Stimulated activated CD4-positive, alpha-beta T cell treated with anti-CD3 and anti-CD28 coated beads, Interleukin-4, amount 100 ng/mL, for 4 hours (primary cell): ENCODE results near the gene AKAP1.
A peak's percentile ranks its signal among the peaks of the same experiment; 100 is the strongest.

Experiments
- DNase-seq, 2 experiments: peaks; one replicate each; pipeline ENCODE4 v3.0.0-alpha.2; 2020

The AKAP1 gene, protein sequence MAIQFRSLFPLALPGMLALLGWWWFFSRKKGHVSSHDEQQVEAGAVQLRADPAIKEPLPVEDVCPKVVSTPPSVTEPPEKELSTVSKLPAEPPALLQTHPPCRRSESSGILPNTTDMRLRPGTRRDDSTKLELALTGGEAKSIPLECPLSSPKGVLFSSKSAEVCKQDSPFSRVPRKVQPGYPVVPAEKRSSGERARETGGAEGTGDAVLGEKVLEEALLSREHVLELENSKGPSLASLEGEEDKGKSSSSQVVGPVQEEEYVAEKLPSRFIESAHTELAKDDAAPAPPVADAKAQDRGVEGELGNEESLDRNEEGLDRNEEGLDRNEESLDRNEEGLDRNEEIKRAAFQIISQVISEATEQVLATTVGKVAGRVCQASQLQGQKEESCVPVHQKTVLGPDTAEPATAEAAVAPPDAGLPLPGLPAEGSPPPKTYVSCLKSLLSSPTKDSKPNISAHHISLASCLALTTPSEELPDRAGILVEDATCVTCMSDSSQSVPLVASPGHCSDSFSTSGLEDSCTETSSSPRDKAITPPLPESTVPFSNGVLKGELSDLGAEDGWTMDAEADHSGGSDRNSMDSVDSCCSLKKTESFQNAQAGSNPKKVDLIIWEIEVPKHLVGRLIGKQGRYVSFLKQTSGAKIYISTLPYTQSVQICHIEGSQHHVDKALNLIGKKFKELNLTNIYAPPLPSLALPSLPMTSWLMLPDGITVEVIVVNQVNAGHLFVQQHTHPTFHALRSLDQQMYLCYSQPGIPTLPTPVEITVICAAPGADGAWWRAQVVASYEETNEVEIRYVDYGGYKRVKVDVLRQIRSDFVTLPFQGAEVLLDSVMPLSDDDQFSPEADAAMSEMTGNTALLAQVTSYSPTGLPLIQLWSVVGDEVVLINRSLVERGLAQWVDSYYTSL

DNA sequence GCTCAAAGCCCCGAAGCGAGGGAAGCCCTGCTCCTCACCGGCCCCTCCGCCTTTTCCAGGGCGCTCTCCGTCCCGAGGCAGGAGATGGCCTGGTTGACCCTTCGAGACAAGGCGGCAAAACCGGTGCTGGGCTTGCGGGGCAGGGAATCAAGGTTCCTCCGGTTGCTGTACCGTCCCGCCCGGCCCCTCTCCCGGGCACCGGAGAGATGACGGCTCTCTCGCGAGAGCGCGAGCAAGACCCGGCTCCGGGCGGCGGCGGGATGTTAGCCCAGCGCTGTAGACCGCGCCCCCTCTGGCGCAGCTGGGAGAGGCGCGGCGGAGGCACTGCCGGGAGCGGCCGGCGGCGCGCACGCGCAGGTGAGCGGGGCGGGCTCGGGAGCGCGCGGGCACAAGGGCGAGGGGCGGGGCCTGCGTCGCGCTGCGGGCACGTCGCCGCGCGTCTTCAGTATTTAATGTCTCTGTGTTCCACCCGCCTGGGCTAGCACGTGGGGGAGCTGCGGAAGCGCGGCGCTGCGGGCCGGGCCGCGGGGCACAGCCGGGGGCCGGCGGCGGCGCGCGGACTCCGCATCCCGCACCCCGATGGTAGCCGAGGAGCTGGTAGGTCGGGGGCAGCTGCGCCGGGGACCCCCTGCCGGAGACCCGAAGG lies at the start of gene AKAP1:
Gene AKAP1 (plus strand): TSS at position 445 of the 646 bp plus-strand sequence. CDS start 20,219 bp downstream, outside the sequence.
- peak; percentile 93 to 95 for DNase-seq

DNA sequence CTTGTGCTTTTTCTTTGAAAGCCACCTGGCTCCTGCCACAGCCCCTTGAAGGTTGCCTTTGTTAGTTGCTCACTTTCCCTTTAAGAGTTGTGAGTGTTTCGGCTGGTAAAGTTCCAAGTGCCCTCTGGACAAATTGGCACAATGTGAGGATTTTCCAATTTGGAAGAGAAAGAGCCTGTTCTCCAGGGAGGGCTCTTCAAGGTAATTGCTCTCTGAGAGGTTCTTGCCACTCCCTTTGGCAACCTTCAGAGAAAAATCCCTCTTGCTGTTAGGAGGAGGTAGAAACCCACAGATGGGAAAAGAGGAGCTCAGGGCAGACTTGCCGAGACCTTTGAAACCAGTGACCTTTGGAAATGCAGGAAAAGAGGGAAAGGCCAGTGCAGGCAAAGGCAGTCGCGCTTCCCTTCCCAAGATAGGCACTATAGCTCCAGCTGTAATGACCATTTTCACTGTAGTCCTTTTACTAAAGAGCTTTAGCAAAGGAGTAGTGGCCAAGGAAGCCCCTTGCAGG lies 49.0 kb upstream of the AKAP1 start:
- no peak for DNase-seq

DNA sequence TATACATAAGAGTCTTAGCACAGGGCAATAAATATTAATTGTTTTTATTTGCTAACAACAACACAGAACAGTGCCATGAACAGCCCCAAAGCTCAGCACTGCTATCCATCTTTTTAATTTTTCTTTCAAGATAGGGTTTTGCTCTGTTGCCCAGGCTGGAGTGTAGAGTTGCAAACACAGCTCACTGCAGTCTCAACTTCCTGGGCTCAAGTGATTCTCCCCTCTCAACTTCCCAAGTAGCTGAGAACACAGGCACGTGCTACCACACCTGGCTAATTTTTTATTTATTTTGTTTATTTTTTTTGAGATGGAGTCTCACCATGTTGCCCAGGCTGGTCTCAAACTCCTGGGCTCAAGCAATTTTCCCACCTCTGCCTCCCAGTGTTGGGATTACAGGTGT lies 47.6 kb upstream of the AKAP1 start:
- no peak for DNase-seq

DNA sequence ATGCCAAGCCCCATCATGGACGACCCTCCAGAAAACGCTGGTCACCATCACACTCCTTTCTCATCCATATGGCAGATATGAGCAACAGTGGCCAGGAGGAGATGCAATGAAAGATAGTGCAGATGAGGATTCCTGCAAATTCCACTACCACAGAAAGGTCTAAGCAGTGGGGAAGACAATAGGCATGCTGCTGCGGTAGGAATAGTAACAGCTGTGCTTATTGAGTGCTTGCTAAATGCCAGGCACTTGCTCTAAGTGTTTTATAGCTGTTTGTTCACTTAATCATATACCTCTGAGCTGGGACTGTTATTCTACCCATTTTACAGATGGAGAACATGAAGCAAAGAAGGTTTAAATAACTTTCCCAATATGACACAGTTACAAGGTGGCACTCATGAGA lies 46.6 kb upstream of the AKAP1 start:
- no peak for DNase-seq

DNA sequence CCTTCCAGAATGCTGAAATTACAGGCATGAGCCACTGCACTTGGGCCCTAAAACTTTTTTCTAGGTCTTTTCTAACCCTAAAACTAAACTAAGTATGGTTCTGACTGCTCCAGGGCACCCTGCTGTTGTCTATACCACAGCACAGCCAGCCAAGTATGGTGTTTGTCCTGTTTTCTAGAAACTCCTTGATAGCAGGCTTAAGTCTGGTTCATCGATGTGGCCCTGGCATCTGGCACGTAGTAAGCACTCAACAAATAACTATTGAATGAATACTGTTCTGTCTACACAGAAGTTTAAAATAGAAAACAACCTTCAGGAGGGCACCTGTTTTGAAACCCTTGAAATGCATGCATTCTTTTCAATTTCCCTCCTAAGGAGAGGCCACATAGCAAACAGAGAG lies 44.5 kb upstream of the AKAP1 start:
- no peak for DNase-seq

DNA sequence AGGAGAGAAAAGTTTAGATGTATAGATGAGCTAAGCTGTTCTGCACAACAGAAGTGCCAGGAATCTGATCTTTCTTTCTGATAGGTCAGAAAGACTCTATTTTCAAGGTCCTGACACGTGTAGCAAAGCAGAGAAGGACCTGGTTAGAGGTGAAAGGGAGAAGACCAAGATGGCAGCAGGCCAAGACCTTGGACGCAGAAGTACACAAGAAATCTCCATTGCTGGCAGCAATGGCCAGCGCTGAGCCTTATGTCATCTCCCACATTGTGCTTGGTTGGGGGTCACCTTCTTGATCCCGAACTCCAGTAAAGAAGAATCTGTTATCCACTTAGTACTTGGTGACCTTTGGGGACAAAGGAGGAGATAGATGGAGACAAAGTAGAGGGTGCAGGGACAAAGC lies 41.8 kb upstream of the AKAP1 start:
- no peak for DNase-seq

DNA sequence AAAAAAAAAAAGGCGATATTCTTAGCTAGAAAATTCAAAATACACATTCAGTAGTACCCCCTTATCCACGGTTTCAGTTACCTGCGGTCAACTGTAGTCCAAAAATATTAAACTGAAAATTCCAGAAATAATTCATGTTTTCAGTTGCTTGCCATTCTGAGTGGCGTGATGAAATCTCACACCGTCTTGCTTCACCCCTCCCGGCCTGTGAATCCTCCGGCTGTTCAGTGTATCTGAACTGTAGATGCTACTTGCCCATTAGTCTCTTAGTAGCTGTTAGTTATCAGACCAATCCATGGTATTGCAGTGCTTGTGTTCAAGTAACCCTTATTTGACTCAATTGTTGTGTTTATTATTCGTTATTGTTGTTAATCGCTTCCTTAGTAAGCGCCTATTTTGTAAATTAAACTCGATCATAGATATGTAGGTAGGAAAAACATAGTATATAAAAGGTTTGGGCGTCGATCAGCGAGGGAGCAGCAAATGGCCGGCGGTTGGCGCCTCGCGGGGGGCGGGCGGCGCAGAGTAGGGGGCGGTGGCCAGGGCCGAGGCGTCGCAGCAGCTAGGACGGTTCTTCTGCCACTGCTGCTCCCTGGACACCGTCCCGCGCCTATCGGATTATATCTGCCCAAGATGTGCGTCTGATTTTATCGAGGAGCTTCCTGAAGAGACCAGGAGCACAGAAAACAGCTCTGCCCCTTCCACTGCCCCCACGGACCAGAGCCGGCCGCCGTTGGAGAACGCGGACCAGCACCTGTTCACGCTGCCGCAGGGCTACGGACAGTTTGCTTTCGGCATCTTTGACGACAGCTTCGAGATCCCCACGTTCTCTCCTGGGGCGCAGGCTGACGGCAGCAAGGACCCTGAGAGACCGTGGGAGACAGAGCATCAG lies 39.8 kb upstream of the AKAP1 start:
- DNase-seq: no peak

DNA sequence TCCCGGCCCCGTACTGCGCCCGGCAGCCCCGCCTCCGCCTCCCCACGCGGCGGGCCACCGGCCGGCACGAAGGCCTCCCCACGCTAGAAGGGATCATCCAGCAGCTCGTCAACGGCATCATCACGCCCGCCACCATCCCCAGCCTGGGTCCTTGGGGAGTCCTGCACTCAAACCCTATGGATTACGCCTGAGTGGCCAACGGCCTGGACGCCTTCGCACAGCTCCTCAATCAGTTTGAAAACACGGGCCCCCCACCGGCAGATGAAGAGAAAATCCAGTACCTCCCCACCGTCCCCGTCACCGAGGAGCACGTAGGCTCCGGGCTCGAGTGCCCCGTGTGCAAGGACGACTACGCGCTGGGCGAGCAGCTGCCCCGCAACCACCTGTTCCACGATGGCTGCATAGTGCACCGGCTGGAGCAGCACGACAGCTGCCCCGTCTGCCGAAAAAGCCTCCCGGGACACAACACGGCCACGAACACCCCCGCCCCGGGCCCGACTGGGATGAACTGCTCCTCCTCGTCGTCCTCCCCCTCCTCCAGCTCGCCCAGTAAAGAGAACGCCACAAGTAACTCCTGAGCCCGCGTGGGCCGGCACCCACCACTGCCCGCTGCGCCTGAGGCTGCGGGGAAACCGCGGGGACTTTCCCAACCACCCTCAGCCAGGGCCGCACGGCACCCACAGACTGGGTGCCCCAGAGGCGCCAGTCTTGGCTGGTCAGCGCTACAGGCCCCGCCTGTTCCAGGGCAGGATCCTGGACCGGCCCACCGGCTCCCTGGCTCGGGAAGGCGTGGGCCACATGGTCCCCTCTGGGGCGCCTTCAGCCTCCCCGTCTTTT lies 39.0 kb upstream of the AKAP1 start:
- peak; percentile 11 to 23 for DNase-seq

DNA sequence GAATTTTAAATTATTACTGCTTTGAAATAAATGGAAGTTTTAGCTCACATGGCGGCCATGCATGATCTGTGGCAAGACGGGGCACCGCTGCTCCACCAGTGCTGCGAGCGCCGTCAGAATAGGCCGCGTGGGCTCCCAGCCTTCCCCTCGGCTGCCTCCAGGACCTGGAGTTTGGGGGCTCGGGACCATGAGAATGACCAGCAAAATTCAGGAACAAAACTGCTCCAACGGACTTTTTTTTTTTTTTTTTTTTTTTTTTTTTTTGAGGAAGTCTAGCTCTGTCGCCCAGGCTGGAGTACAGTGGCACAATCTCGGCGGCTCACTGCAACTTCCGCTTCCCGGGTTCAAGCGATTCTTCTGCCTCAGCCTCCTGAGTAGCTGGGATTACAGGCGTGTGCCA lies 38.3 kb upstream of the AKAP1 start:
- no peak for DNase-seq

DNA sequence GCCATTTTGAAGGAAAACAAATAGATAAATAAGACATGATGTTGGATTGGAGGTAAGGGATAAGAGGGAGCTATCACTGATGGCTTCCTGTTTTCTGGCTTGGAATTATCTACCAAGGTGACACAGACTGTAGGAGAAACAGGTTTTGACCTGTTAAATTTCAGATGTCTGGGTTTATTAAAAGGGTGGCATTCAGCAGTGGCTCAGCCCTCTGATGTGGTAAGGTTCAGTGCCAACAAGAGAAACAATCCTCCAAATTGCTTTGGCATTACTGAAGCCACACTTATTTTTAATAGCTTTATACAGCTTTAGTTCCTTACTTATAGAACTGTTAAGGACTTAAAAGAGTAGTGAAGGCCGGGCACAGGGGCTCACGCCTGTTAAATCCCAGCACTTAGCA lies 37.0 kb upstream of the AKAP1 start:
- DNase-seq: no peak

DNA sequence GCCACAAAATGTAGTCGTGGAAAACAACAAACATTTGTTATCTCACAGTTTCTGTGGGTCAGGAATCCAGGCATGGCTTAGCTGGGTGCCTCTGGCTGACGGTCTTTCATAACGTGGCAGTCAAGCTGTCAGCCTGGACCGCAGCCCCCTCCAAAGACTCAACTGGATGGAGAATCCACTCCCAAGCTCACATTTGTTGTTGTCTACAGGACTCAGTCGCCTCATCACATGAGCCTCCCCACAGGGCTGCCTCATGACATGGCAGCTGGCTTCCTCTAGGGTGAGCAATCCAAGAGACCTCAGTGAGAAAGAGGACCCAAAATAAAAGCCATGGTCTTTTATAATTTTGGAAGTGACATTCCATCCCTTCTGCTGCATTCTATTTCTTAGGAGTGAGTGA lies 34.7 kb upstream of the AKAP1 start:
- DNase-seq: no peak

DNA sequence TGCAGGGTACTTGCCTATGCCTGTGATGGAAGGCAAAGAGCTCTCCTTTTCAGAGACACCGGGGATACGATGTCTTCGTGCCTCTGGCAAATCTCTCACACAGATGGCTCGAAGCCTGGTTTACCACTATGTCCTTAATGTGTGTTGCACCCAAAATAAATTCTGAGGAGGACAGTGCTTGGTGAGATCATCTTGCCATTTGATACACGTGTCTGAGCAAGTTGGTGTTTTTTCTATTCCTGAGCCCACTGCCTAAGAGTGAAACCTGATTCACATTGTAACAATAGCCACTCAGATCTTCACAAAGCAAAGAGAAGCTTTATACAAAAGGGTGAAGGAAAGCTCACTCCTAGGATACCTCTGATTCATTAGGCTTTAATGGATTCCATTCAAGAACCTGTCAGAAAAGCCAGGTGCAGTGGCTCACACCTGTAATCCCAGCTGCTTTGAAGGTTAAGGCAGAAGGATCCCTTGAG lies 33.1 kb upstream of the AKAP1 start:
- no peak for DNase-seq

DNA sequence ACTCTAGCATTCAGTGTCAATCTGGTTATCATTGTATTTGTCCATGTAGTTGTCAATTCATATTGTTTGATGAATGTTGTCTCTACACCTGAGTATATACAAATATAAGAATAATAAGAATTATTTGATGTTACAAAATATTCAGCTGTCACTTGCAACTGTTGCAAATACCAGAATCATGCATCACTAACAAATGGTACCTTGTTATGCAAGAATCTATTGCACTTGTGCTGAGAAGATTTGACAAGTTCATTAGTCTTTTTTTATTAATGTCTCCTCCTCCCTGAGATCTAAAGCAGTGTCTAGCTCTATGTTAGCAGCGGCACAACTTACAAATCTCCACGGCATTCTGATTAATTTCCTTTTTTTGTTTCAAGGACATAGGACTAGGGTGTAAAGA lies 22.2 kb upstream of the AKAP1 start:
- DNase-seq: no peak

DNA sequence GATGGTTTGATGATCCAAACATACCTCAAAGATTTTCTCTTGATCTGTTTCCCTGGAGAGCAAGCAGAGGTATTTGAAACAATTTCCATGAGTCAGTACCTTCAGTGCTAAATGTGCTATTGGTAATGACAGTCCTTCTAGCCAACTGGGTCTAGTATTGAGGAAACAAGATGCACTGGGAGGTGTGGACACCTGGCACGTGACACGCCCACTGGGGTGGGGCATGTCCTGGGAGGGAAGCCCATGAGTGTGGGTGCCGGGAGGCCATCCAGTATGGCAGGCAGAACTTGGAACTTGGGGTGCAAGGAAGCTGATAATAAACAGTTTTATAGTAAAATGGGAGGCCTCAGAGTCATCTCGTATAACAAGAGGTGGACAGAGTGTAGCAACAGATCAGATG lies 17.9 kb upstream of the AKAP1 start:
- no peak for DNase-seq

DNA sequence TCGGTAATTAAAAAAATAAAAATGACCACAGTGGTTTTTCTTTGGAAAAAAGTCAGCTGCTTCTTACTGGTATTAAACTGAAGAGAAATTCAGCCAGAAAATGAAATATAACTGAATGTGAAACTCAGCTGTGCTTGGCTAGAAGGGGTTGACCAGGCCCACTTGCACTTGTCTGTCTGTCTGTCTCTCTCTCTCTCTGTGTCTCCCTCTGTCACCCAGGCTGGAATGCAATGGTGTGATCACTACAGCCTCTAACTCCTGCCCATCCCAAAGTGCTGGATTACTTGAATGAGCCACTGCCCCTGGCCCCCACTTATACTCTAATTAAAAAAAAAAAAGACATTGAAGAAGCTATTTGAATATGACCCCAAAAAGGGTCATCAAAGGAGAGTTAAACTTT lies 17.3 kb upstream of the AKAP1 start:
- DNase-seq: no peak

DNA sequence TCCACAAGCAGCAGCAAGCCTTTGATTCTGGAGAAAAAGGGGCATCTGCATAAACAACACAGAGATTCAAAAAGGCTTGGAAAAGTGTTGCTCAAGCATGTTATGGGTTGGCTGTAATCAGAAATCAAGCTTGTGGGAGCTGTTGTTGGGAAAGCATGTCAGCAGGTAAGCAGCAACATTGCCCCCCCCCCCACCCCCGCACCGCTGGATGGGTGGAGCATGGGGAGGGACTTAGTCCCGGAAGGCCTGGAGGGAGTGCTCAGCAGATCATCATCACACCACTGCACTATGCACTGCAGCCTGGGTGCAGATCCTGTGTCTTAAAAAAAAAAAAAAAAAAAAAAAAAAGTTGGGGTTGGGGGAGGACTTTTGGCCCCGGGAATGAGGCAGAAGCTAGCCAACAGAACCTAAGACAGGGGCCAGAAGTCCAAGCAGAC lies 16.8 kb upstream of the AKAP1 start:
- no peak for DNase-seq

DNA sequence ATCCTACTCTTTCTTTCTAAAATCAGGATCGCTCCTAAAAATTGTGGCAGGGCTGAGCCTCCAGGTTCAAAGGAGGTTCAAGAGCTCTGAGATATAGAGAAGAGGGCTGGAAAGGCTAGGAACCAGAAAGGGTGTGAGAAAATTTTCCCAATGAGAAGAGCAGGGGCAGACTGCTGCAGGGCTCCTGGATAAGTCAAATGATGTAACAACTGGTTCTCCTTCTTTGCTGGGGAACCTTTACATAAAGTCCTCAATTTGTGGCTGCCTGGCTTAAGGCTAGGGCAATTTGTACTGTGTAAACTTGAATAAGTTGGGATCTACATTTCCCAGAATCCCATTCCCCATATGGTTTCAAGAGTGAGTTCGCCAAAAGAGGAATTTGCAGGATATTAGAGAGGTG lies 16.3 kb upstream of the AKAP1 start:
- DNase-seq: no peak

DNA sequence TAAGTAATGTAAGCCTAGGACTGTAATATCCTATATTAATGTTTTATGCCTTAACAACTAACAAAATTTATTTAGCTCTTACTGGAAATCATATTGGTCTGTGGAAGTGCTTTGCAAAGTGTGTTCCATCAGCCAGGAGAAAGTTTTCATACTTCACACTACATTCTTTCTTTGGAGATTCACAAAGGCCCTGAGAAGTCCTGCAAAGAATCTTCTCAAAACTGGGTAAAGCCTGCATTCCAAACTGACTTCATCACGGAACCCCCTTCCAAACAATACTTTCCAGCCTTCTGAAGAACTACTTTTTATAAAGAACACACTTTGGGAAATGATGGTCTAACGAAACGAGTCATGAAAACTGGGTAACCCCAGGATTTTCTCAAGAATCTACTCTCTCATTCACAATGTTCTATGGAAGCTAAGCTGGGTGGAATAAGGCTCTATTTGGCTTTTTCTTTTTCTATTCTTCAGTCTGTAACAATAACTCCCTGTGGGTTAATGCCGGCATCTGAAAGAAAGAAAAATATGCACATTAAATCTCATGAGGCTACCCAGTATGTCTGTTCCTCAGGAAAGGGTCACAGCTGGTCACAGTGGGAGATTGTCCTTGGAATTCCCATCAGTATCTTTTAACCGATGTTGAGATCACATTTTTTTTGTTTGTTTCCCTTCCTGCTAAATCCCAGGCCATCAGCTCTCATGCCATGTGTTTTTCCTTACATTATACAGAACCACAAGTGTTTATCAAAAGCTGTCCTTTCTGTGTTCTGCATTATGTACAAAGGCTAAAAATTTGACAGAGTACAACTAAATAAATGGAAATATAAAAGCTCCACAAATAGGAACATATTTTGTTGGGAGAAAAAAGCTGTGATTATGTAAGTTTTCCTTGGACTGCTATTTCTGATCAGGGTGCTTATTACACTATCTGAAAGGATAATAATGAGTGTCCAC lies 12.8 kb upstream of the AKAP1 start:
- no peak for DNase-seq

DNA sequence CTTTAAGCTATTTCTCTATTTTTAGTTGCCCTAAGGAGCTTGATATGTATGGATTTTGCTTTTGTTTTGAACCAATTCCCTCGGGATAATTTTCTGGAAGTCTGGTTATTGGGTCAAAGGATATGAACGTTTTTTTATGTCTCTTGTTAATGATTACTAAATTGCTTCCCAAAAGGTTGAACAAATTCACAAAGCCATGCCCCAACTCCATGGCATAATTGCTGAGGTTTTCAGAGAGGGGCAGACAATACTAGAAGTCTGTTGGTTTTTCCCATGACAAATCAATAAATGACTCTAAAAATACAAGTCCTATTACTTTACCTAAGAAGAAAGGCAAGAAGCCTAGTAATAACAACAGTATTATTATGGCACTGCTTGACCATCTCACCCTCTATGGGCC lies 11.4 kb upstream of the AKAP1 start:
- no peak for DNase-seq

DNA sequence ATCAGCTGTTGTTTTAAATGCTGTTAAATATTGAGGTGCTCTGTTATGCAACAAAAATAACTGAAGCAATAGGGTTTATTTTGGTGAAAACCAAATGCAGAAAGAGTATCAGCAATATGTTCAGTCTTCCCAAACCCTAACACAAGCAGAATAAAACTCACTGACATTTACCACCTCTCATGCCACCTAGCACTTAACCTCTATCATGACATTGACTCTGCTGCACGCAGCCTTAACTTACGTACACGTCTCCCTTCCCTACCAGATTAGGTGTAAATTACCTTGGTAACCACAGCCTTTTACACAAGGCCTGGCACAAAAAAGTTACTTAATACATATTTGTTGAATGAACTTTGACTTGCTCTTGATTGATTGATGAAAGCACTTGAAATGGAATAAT lies 9.9 kb upstream of the AKAP1 start:
- DNase-seq: no peak
